Naive thymus-derived CD4-positive, alpha-beta T cell (primary cell): ENCODE measurements around the gene HP1BP3. TPM values are rescaled to one million over a fixed set of nuclear protein-coding genes. Genes with fewer than 3 reads are reported as not detected.

ENCODE experiments used
- polyA plus RNA-seq, 2 donors: library from polyadenylated mRNA; unstranded; fragments of 300-500 nt; fragmentation: Illumina TruSeq; gene quantifications; one replicate each; pipeline ENCODE4 v1.2.3, GENCODE V29; 2021
- total RNA-seq, 6 experiments: library from RNA in 5 of 6; stranded (reverse) in 5 of 6; gene quantifications; 1 replicate in 5 of 6; 2 replicates in 1 of 6; pipeline ENCODE4 v1.2.3 and lab custom pipeline; 2021 to 2026

The HP1BP3 gene
- total and polyA plus RNA-seq, 7 experiments from 2014 or later: 234 to 417 (median 288) TPM

Other genes starting within 250 kb of the HP1BP3 start
- gene FAM43B, start 234.7 kb downstream of the HP1BP3 start, total RNA-seq: not detected
- not detected for gene FAM43B, start 234.7 kb downstream of the HP1BP3 start, polyA plus RNA-seq
- 10 to 100 TPM in 1 of 5 experiments, 1 to 10 TPM in 1, not detected in 3; 2.4 to 13.6 TPM for gene CDA, start 198.2 kb downstream of the HP1BP3 start, total RNA-seq
- not detected for gene CDA, start 198.2 kb downstream of the HP1BP3 start, polyA plus RNA-seq
- gene PINK1, start 153.8 kb downstream of the HP1BP3 start, total RNA-seq: 10 to 100 TPM in 4 of 5 experiments, 1 to 10 TPM in 1; 4.3 to 19.7 (median 13.1) TPM
- gene PINK1, start 153.8 kb downstream of the HP1BP3 start, polyA plus RNA-seq: 10 to 100 TPM; 17.0 to 30.8 TPM
- 100 to 1,000 TPM in 4 of 5 experiments, 10 to 100 TPM in 1; 96.9 to 173 (median 109) TPM for gene DDOST, start 125.9 kb downstream of the HP1BP3 start, total RNA-seq
- gene DDOST, start 125.9 kb downstream of the HP1BP3 start, polyA plus RNA-seq: 100 to 1,000 TPM; 194 to 223 TPM
- not detected for gene KIF17, start 69.3 kb downstream of the HP1BP3 start, total RNA-seq
- gene KIF17, start 69.3 kb downstream of the HP1BP3 start, polyA plus RNA-seq: not detected
- under 1 TPM in 2 of 5 experiments, not detected in 3; 0.35 TPM for gene SH2D5, start 54.6 kb downstream of the HP1BP3 start, total RNA-seq
- gene SH2D5, start 54.6 kb downstream of the HP1BP3 start, polyA plus RNA-seq: not detected